H9 (cell line): ENCODE measurements around the gene METAP2. TPM values are rescaled to one million over a fixed set of nuclear protein-coding genes. Genes with fewer than 3 reads are reported as not detected.

Source experiments
- DNase-seq: peaks from one replicate; pipeline ENCODE4 v3.0.0-alpha.2; 2017
- H2AFZ ChIP-seq: one replicate; pipeline ENCODE4 v1.6.1; 2013; ENCODE audit warnings: mild to moderate bottlenecking, low read length, control low read depth, moderate library complexity
- H2AK5ac ChIP-seq: 2 replicates; pipeline ENCODE4 v1.6.1; 2013; ENCODE audit warnings: low read length, control low read depth, mixed read lengths; ENCODE audit not compliant: insufficient read length
- H2BK120ac ChIP-seq: one replicate; pipeline ENCODE4 v1.6.1; 2013; ENCODE audit warnings: low read depth, mild to moderate bottlenecking, low read length, control low read depth, inconsistent platforms; ENCODE audit not compliant: poor library complexity, severe bottlenecking
- H2BK12ac ChIP-seq: 2 replicates; pipeline ENCODE4 v1.6.1; 2013; ENCODE audit warnings: low read length, control low read depth, mixed read lengths, low read depth; ENCODE audit not compliant: insufficient read length
- H2BK15ac ChIP-seq: 2 replicates; pipeline ENCODE4 v1.6.1; 2013; ENCODE audit warnings: low read depth, low read length, control low read depth
- H2BK20ac ChIP-seq: one replicate; pipeline ENCODE4 v1.6.1; 2013; ENCODE audit warnings: low read depth, mild to moderate bottlenecking, low read length, control low read depth, inconsistent platforms; ENCODE audit not compliant: poor library complexity, severe bottlenecking
- H2BK5ac ChIP-seq: 2 replicates; pipeline ENCODE4 v1.6.1; 2013; ENCODE audit warnings: low read length, control low read depth, mixed read lengths; ENCODE audit not compliant: insufficient read length
- H3K14ac ChIP-seq: 2 replicates; pipeline ENCODE4 v1.6.1; 2013; ENCODE audit warnings: low read length, control low read depth; ENCODE audit not compliant: insufficient read depth
- H3K18ac ChIP-seq: 2 replicates; pipeline ENCODE4 v1.6.1; 2013; ENCODE audit warnings: low read depth, mild to moderate bottlenecking, mixed read lengths, low read length, control low read depth; ENCODE audit not compliant: insufficient read length
- H3K23ac ChIP-seq: 2 replicates; pipeline ENCODE4 v1.6.1; 2013; ENCODE audit warnings: low read length, control low read depth, mixed read lengths, low read depth; ENCODE audit not compliant: insufficient read length
- H3K23me2 ChIP-seq: 2 replicates; pipeline ENCODE4 v1.6.1; 2013; ENCODE audit warnings: low read depth, mild to moderate bottlenecking, mixed read lengths, low read length, control low read depth; ENCODE audit not compliant: insufficient read length, poor library complexity, severe bottlenecking
- H3K27ac ChIP-seq: 2 replicates; pipeline ENCODE4 v1.5.1; 2013; ENCODE audit warnings: low read length, control low read depth, mixed read lengths, low read depth; ENCODE audit not compliant: insufficient read length
- H3K27me3 ChIP-seq: 2 replicates; pipeline ENCODE4 v1.6.1; 2013; ENCODE audit warnings: low read length, control low read depth, inconsistent platforms; ENCODE audit not compliant: insufficient read depth
- H3K4ac ChIP-seq: 2 replicates; pipeline ENCODE4 v1.6.1; 2013; ENCODE audit warnings: low read depth, mild to moderate bottlenecking, control low read depth, inconsistent platforms, low read length, moderate library complexity
- H3K4me1 ChIP-seq: 2 replicates; pipeline ENCODE4 v1.6.1; 2013; ENCODE audit warnings: low read length, control low read depth, inconsistent platforms; ENCODE audit not compliant: insufficient read depth
- H3K4me2 ChIP-seq: 2 replicates; pipeline ENCODE4 v1.6.1; 2013; ENCODE audit warnings: low read length, control low read depth, mixed read lengths; ENCODE audit not compliant: insufficient read length, insufficient read depth
- H3K56ac ChIP-seq: 2 replicates; pipeline ENCODE4 v1.6.1; 2013; ENCODE audit warnings: low read depth, mild to moderate bottlenecking, mixed read lengths, low read length, control low read depth; ENCODE audit not compliant: insufficient read length
- H3K79me1 ChIP-seq: 2 replicates; pipeline ENCODE4 v1.6.1; 2013; ENCODE audit warnings: low read depth, mild to moderate bottlenecking, moderate library complexity, low read length, control low read depth, inconsistent platforms; ENCODE audit not compliant: insufficient read depth, poor library complexity, severe bottlenecking
- H3K79me2 ChIP-seq: 2 replicates; pipeline ENCODE4 v1.6.1; 2013; ENCODE audit warnings: low read length, control low read depth, inconsistent platforms; ENCODE audit not compliant: insufficient read depth
- H3K9ac ChIP-seq: 2 replicates; pipeline ENCODE4 v1.6.1; 2013; ENCODE audit warnings: low read length, control low read depth, mixed read lengths; ENCODE audit not compliant: insufficient read length; ENCODE audit errors: extremely low read depth
- H3K9me3 ChIP-seq: one replicate; pipeline ENCODE4 v1.6.1; 2013; ENCODE audit warnings: low read depth, low read length, inconsistent platforms; ENCODE audit not compliant: control insufficient read depth
- H3T11ph ChIP-seq: one replicate; pipeline ENCODE4 v1.6.1; 2013; ENCODE audit warnings: mild to moderate bottlenecking, low read length, control low read depth, inconsistent platforms
- H4K20me1 ChIP-seq: one replicate; pipeline ENCODE4 v1.6.1; 2013; ENCODE audit not compliant: control insufficient read depth, insufficient read length, insufficient read depth
- H4K5ac ChIP-seq: 2 replicates; pipeline ENCODE4 v1.6.1; 2013; ENCODE audit warnings: low read depth, mild to moderate bottlenecking, mixed read lengths, low read length, control low read depth; ENCODE audit not compliant: insufficient read length
- H4K8ac ChIP-seq: replicated peaks from 2 replicates; pipeline ENCODE4 v1.6.1; 2013; ENCODE audit warnings: low read length, control low read depth, mixed read lengths, low read depth; ENCODE audit not compliant: insufficient read length
- H4K91ac ChIP-seq: 2 replicates; pipeline ENCODE4 v1.6.1; 2013; ENCODE audit warnings: low read depth, mild to moderate bottlenecking, moderate library complexity, mixed read lengths, low read length, control low read depth; ENCODE audit not compliant: insufficient read length
- H3K27ac Mint-ChIP-seq, 3 experiments: 2 replicates in 2 of 3; 3 replicates in 1 of 3; pipeline ENCODE4 v1.8.0; 2020 to 2021; ENCODE audit warnings: mixed read lengths in 3 of 3, mild to moderate bottlenecking in 1 of 3, moderate library complexity in 1 of 3
- H3K27me3 Mint-ChIP-seq: 2 replicates; pipeline ENCODE4 v1.8.0; 2021; ENCODE audit warnings: low read depth, mild to moderate bottlenecking, moderate library complexity, mixed read lengths
- H3K36me3 Mint-ChIP-seq, 3 experiments: 2 replicates in 2 of 3; 3 replicates in 1 of 3; pipeline ENCODE4 v1.8.0; 2020 to 2021; ENCODE audit warnings: low read depth in 3 of 3, mixed read lengths in 3 of 3; ENCODE audit not compliant: insufficient read depth in 1 of 3
- H3K4me1 Mint-ChIP-seq, 2 experiments: 2 replicates each; pipeline ENCODE4 v1.8.0; 2020; ENCODE audit warnings: mixed read lengths in 2 of 2
- H3K4me3 Mint-ChIP-seq, 2 experiments: 2 replicates in 1 of 2; 3 replicates in 1 of 2; pipeline ENCODE4 v1.8.0; 2020 to 2021; ENCODE audit warnings: mild to moderate bottlenecking in 2 of 2, mixed read lengths in 2 of 2, moderate library complexity in 1 of 2
- H3K9me3 Mint-ChIP-seq, 2 experiments: 2 replicates in 1 of 2; 3 replicates in 1 of 2; pipeline ENCODE4 v1.8.0; 2020; ENCODE audit warnings: mild to moderate bottlenecking in 2 of 2, mixed read lengths in 2 of 2, moderate library complexity in 1 of 2
- CTCF ChIP-seq: fragments of 200-600 bp; sonication (generic); conservative IDR thresholded peaks from 3 replicates; pipeline ENCODE4 v1.8.0; 2021; ENCODE audit warnings: antibody characterized with exemption, mild to moderate bottlenecking
- WGBS: extraction: QIAGEN DNeasy Blood & Tissue Kit; methylation state at CpG from one replicate; pipeline ENCODE4 v1.1.7; 2013; ENCODE audit warnings: missing lambda C conversion rate, low lambda C conversion rate, mixed read lengths; ENCODE audit not compliant: insufficient read length; ENCODE audit errors: extremely low coverage; 5-methylcytosine and 5-hydroxymethylcytosine counted together
- total RNA-seq: library from RNA; stranded (reverse); gene quantifications from 2 replicates; pipeline ENCODE4 v1.2.1, GENCODE V29; 2021

The METAP2 gene
- total RNA-seq, 1 experiment from 2014 or later: 140 TPM

- H4K20me1 ChIP-seq: no peaks in the 10 kb centered on the region
- H2BK5ac ChIP-seq: no peak overlapping the region
- no peak for DNase-seq
- no peak for TF ChIP-seq CTCF
- H3K4me1 ChIP-seq: no peaks in the 10 kb centered on the region
- peaks cover 4% of the 10 kb centered on the region for H3K9me3 ChIP-seq
- H2AFZ ChIP-seq: no peak overlapping the region
- H3K23me2 ChIP-seq: no peaks in the 10 kb centered on the region
- no peak overlapping the region for H3K23ac ChIP-seq
- no peak overlapping the region for H4K8ac ChIP-seq
- H2BK15ac ChIP-seq: no peak overlapping the region
- Mint-ChIP-seq H3K27me3 (no peaks in the 10 kb centered on the region; the same call in none of the 2 replicates), H3K9me3 (peaks cover 8 to 11% of the 10 kb centered on the region in 2 experiments), H3K4me1 (no peaks in the 10 kb centered on the region), H3K27ac (no peak overlapping the region), H3K4me3 (no peak overlapping the region), H3K36me3 (peaks cover 0 to 8% (median 2%) of the 10 kb centered on the region in 3 experiments; a peak in 3 of 7 replicates)
- H3K4ac ChIP-seq: no peak overlapping the region
- H3K14ac ChIP-seq: no peak overlapping the region
- H3K27me3 ChIP-seq: no peaks in the 10 kb centered on the region; the same call in 1 of the 2 replicates
- WGBS: no CpG with 5 or more reads among the region's 2 CpGs
- H3T11ph ChIP-seq: no peak overlapping the region
- H4K5ac ChIP-seq: no peak overlapping the region
- no peak overlapping the region for H3K4me2 ChIP-seq
- H3K79me1 ChIP-seq: no peaks in the 10 kb centered on the region
- no peak overlapping the region for H2BK120ac ChIP-seq
- H2BK20ac ChIP-seq: no peak overlapping the region
- H3K56ac ChIP-seq: no peak overlapping the region
- H3K18ac ChIP-seq: no peak overlapping the region
- H3K9ac ChIP-seq: no peak overlapping the region
- no peaks in the 10 kb centered on the region for H3K79me2 ChIP-seq
- no peak overlapping the region for H2BK12ac ChIP-seq
- no peak overlapping the region for H4K91ac ChIP-seq
- no peak overlapping the region for H2AK5ac ChIP-seq
- no peak overlapping the region for H3K27ac ChIP-seq
Observed at GRCh38 chr12:95462551-95462950, 11.4 kb upstream of the METAP2 start.
